ENCODE measurements around the gene RASGEF1B.

RASGEF1B gene

GRCh38 chr4:81465406-81466340, 6.0 kb downstream of the RASGEF1B start:
- ATAC-seq: no peak

- ATAC-seq: no peak
Measured at GRCh38 chr4:81460834-81461233, 10.9 kb downstream of the RASGEF1B start.

- no peak for ATAC-seq
Measured at GRCh38 chr4:81460191-81460701, 11.5 kb downstream of the RASGEF1B start.

GRCh38 chr4:81459228-81459627, 12.5 kb downstream of the RASGEF1B start:
- no peak for ATAC-seq

GRCh38 chr4:81457921-81458520, 13.7 kb downstream of the RASGEF1B start:
- ATAC-seq: no peak

- ATAC-seq: no peak
Measured at GRCh38 chr4:81457345-81457744, 14.4 kb downstream of the RASGEF1B start.

GRCh38 chr4:81455897-81456296, 15.8 kb downstream of the RASGEF1B start:
- no peak for ATAC-seq

- ATAC-seq: no peak
Measured at GRCh38 chr4:81454948-81455347, 16.8 kb downstream of the RASGEF1B start.

- peak; percentile 94 for ATAC-seq
Measured at GRCh38 chr4:81454499-81454898, 17.2 kb downstream of the RASGEF1B start.

- no peak for ATAC-seq
Measured at GRCh38 chr4:81453024-81453423, 18.7 kb downstream of the RASGEF1B start.

- no peak for ATAC-seq
Measured at GRCh38 chr4:81452452-81453006, 19.2 kb downstream of the RASGEF1B start.

GRCh38 chr4:81449015-81449414, 22.7 kb downstream of the RASGEF1B start:
- no peak for ATAC-seq

- ATAC-seq: no peak
Measured at GRCh38 chr4:81447566-81448229, 24.0 kb downstream of the RASGEF1B start.

GRCh38 chr4:81446634-81447033, 25.1 kb downstream of the RASGEF1B start:
- no peak for ATAC-seq

GRCh38 chr4:81445196-81445595, 26.5 kb downstream of the RASGEF1B start:
- no peak for ATAC-seq

GRCh38 chr4:81442484-81443085, 29.1 kb downstream of the RASGEF1B start:
- no peak for ATAC-seq

GRCh38 chr4:81440949-81441348, 30.8 kb downstream of the RASGEF1B start:
- no peak for ATAC-seq

GRCh38 chr4:81436941-81437574, 34.6 kb downstream of the RASGEF1B start:
- ATAC-seq: no peak

- ATAC-seq: no peak
Measured at GRCh38 chr4:81436096-81436495, 35.6 kb downstream of the RASGEF1B start.

GRCh38 chr4:81432825-81433224, 38.9 kb downstream of the RASGEF1B start:
- no peak for ATAC-seq

GRCh38 chr4:81431971-81432370, 39.7 kb downstream of the RASGEF1B start:
- no peak for ATAC-seq

- no peak for ATAC-seq
Measured at GRCh38 chr4:81429607-81430006, 42.1 kb downstream of the RASGEF1B start.

All from activated CD4-positive, CD25-positive, alpha-beta regulatory T cell treated with anti-CD3 and anti-CD28 coated beads, Interleukin-2, amount 50 U/mL, for 24 hours (primary cell).